NCI-H345 treated with DMSO at 0.1 percent for 48 hours (cell line): ENCODE measurements around the gene PLEK2.

ENCODE experiments used
- DNase-seq: peaks from one replicate; lab custom pipeline; 2025; ENCODE audit not compliant: unreplicated experiment; lab: John Stamatoyannopoulos, UW

The PLEK2 gene

GRCh38 chr14:67405771-67406170 is 6.2 kb downstream of the PLEK2 start:
- DNase-seq = no peak

DNA sequence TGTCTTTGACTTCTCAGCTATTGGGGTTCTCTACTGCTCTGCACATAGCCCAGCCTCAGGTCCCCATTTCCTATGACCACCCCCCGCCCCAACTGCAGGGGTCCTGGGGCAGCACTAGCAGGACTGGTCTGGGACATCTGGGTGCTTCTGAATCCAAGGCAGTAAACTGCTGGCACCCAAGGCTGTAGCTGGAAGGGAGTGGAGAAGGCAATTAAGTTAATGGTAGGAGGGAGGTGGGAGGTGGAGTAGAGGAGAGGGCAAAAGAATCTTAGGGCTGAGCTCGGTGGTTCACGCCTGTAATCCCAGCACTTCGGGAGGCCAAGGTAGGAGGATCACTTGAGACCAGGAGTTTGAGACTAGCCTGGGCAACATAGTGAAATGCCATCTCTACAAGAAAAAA is 11.5 kb downstream of the PLEK2 start:
- DNase-seq = no peak

- DNase-seq = no peak
Observed at GRCh38 chr14:67397536-67397935, 14.4 kb downstream of the PLEK2 start.

DNA sequence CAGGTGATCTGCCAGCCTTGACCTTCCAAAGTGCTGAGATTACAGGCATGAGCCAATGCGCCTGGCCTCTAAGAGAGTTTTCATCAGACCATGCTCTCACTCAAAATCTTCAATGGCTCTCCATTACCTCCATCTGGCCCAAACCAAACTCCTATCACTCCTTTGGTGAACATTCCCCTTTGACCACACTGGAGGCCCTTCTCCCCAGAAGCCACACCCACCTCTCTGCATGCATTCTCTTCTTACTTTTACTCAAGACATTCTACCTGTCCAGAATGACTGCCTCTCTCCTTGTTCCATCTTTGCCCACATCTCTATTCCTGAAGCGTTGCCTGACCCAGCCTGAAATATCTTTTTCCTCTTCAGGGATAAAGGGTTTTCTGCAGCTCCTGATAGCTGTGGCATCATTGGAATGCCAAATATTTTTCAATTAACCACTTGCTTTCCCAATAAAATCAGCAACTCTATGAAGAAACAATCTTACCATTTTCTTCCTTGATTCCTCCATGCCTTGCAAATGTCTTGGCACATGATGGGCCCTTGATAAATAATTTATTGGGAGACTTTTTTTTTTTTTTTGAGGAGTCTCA is 15.5 kb downstream of the PLEK2 start:
- DNase-seq = no peak

DNA sequence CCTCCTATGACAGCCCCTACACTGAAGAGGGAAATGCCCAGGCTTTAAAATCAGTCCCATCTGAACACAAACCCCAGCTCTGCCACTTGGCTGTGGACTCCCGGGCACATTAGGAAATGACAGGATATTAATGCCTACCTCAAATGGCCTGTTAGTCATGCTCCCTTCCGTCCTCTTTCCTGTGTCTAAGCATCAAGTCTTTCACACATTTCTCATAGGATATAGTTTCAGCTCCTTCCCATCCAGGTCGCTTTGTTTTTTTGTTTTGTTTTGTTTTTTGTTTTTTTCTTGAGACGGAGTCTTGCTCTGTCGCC is 16.1 kb downstream of the PLEK2 start:
- DNase-seq = no peak

- no peak for DNase-seq
Observed at GRCh38 chr14:67395086-67395875, 16.7 kb downstream of the PLEK2 start.

DNA sequence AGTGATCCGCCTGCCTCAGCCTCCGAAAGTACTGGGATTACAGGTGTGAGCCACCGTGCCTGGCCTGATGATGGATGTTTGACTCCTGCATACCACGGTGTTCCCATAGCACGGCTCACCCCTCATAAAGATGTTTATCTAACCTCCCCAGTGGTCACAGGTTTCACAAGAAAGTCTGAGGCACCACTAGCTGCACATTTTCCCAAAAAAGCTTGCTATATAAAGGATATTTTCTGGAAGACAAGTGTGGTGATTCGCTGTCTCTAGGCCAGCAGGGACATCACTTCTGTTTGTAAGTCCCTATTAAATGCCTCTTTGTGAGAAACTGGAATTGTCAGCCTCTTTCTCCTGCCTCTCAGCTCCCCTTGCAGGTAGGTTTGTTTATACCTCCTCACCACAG is 18.3 kb downstream of the PLEK2 start:
- no peak for DNase-seq

DNA sequence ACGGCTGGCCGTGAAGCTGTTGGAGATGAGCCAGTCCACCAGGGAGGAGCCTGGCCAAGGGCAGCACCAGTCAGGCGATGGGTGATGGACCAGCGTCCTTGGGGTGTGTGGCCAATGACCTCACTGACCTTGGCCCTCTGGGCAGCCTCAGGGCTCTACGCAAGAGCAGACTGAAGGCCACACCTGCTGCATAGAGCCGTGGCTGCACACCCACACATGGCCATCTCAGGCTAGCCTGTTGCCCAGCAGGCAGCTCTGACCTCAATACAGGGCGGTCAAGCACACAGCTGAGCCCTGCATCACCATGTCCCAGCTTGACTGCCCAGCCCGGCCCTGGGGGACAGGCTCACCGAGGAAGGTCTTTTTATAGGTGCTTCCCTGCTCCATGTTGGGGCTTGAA is 19.2 kb downstream of the PLEK2 start:
- no peak for DNase-seq

DNA sequence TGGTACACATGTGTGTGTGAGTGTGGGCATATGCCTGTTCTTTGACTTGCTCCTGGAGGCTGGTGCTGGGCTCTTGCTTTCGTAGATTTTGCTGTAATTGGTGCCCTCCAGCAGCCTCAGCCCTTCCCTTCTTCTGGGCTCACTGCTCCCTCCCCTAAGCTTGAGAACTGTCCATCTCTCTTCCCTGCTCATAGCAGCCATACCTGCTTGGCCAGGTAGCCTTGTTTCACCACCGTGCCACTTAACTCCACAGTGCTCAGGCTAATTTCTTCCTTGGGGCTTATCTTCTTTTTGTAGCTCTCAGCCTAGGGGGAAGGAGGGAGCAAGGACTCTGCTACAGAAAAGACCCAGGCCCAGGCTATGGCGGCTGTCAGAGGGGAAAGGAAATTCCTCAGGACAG is 19.8 kb downstream of the PLEK2 start:
- DNase-seq = no peak

DNA sequence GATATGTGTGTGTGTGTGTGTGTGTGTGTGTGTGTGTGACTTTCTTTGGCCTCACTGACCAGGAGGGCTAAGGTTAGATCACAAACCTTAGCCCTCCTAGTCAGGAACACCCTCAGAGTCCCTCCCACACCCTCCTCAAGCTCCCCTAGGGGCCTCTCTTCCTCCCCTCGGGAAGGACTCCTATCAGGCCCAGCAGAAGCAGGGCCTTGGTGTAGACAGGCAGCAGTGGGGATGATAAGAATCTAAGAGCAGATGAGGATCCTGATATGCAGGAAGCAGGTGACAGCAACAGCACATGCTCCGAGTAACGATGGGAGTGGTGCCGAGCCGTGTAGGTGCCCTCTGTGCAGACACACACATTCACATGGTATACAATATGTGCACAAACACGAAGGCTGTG is 20.7 kb downstream of the PLEK2 start:
- no peak for DNase-seq

DNA sequence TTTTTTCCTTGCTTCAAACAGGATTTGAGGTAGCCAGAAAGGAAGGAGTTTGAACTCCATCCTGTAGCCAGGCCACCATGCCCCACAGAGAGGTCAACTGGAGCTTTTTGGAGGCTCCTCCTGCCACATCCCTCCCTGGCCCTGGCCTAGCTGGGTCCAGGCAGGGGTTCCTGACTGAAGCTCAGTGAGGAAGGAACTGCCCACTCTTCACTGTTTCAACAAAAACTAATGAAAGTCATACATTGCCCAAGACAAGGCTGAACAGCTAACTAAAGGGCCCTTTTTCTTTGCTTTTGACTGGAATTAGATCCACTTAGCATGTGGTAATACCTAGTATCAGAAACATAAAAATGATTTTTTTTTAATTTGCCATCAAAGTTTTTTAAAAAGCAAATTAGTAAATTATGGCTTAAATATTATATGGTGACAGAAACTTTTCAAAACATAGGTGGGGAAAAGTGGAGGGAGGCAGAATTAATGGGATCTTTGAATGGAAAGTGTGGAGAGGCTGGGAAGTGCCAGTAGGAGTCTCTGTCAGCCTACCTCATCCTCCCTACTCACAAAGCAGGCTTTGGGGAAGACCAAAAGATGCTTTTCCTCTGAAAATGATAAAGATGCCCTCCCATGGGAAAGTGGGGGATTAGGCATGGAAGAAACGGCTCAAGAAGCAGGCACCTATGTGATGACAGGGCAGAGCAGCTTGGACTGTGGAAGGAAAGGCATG is 22.0 kb downstream of the PLEK2 start:
- DNase-seq = no peak

GRCh38 chr14:67389275-67389674 is 22.7 kb downstream of the PLEK2 start:
- no peak for DNase-seq

DNA sequence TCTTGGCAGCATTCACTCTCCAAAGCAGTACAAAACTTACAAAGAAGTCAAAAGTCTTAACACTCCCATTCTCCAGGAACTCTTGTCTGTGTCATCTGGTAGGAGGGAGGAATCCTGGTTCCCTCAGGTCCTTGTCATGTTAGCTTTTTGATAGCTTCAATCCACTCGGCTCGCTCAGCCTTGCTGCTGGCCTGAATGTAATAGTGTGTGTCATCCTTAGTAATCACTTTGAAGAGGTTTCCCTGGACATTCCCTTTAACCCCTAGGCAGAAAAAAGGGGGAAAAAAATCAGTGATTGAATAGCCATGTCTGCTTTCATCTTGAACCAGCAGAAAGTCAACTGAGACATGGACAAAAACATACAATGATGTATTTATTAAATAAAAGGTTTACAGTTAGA is 24.8 kb downstream of the PLEK2 start:
- DNase-seq = no peak

DNA sequence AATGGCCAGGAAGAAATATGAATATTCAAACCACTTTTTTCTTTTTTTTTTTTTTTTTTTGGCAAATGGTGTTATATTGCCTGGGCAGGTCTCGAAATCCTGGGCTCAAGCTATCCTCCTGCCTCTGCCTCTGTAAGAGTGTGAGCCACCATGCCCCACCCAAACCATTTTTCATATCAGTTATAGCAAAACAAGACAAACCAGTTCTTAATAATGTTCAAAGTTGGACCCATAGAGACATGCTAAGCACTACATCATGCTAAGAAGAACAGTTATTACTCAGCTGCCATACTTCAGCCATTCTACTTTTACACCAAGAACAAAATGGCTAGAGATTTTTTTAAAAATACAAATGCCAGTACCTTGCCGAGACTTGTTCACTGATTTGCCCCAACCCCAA is 26.3 kb downstream of the PLEK2 start:
- DNase-seq = no peak

DNA sequence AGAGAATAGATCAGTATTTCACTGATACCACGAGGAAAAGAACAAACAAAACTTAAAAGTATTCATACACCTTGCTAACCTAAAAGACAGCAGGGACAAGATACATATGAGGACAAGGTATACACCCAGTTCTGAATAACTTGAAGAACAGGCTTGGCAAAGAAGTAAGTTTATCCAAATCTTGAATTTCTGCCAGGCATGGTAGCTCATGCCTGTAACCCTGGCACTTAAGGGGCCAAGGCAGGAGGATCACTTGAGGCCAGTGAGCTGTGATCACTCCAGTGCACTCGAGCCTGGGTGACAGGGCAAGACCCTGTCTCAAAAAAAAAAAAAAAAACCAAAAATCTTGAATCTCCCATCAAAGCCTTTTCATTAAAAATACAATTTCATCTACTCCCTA is 26.8 kb downstream of the PLEK2 start:
- DNase-seq = no peak

- no peak for DNase-seq
Observed at GRCh38 chr14:67377916-67378315, 34.0 kb downstream of the PLEK2 start.

DNA sequence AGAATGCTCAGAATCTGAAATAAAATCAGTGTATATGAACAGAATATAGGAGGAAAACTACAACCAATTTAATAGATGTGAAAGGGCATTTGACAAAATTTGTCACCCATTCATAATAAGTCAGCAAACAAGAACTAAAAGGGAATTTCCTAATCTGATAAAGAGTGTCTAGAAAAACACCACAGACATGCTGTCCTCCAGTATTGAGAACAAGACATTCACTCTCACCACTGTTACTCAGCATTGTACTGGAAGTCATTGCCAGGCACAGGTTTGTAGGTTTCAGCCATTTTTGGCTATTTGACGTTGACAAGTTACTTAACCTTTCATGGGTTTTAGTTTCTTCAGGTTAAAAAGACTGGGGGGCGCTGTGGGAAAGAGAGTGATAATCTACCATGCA is 38.6 kb downstream of the PLEK2 start:
- DNase-seq = no peak

- no peak for DNase-seq
Observed at GRCh38 chr14:67372833-67373232, 39.1 kb downstream of the PLEK2 start.

- no peak for DNase-seq
Observed at GRCh38 chr14:67371247-67372148, 40.5 kb downstream of the PLEK2 start.

GRCh38 chr14:67370830-67371229 is 41.1 kb downstream of the PLEK2 start:
- no peak for DNase-seq

- no peak for DNase-seq
Observed at GRCh38 chr14:67365476-67365875, 46.5 kb downstream of the PLEK2 start.
